Activated CD4-positive, CD25-positive, alpha-beta regulatory T cell (primary cell): ENCODE results near the gene NTRK1.

ENCODE experiments used
- DNase-seq, 4 experiments: peaks; one replicate each; lab custom pipeline; 2025; lab: John Stamatoyannopoulos, UW

The NTRK1 gene

DNA sequence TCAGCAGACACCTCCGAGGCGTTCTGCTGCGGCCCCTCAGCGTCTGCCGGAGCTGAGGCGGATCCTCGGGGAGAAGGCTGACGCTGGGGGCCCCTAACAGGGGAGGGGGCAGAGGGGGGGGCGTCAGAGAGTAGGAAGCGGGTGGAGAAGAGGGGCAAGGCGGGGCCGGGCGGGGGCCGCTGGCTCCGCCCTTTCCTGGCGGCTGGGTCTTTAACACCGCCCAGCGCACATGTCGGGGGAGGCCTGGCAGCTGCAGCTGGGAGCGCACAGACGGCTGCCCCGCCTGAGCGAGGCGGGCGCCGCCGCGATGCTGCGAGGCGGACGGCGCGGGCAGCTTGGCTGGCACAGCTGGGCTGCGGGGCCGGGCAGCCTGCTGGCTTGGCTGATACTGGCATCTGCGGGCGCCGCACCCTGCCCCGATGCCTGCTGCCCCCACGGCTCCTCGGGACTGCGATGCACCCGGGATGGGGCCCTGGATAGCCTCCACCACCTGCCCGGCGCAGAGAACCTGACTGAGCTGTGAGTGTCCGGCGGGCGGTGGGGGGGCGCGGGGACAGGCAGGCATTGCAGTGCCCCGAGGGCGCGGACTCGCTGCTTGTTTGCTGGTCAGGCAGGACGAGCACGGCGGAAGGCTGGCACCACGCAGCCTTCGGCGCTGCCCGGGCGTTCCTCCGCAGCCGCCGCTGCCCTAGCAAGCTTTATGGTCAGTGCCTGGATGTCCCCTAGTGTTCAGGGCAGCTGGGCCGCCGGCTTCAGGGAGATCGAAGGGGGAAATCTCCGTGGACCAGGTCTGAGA, at the start of gene NTRK1:
Gene NTRK1 (plus strand): TSS at position 238 of the 796 bp plus-strand sequence. CDS start 70 bp downstream, at position 308.
- peak in 3 of 4 experiments; percentile 13 to 28 (median 17) for DNase-seq

DNA sequence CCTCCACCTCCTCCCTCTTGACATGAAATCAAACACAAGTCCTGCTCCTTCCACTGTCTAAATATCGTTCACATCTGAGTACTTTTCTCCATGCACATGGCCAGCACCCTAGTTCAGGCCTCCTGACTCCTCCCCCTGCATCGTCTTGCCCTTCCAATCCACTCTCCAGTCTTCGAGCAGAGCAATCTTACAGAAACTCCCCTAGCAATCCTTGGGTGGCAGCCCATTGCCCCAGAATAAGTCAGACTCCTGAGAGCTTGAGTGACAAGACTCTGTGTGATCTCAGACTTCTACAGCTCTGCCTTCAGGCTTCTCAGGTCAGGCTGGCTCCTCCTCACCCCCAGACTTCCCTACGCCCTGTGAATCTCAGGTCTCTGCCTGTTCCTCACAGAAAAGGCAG, 49.5 kb upstream of the NTRK1 start:
- DNase-seq: no peak

DNA sequence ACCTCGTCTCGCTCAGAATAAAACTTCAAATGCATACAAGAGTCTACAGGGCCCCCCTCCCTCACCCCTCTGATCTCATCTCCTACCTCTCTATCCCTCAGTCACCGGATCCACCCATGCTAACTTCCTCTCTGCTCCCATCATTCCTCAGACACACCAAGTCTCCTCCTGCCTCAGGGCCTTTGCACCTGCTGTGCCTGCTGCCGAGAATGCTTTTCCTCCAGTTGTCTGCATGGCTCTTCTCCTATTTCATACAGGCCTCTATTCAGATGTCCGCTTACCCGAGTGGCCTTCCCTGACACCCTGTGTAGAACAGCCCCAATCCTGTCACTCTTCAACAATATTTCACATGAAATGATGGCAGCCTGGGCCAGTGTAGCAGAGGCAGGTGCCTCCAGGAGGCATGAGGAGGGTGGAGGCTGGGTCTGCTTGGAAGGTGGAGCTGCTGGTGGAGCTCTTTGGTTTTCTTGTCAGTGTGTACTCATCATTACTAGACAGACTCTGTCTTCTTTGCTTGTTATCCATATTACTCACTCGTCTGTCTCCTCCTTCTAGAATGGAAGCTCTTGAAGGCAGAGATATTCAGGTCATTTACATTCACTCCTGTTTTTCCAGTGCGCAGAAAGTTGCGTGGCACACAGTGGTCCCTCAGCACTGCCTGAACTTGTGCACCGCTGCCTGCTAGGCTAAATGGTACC, 48.2 kb upstream of the NTRK1 start:
- no peak for DNase-seq

DNA sequence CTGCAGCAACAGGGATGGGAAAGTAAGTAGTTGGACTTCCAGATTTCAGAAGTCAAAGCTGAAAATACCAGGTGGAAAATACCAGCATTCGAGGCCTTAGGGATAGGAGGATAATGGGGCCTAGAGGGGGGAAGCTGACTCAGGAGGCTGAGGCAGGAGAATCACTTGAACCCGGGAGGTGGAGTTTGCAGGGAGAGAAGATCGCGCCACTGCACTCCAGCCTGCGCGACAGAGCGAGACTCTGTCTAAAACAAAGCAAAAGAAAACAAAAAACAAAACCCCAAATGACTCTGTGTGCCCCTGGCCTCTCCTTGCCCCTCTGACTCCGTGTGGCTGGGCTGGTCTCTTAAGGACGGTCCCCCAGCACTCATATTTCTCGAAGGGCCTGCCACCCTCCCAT, 47.4 kb upstream of the NTRK1 start:
- no peak for DNase-seq

DNA sequence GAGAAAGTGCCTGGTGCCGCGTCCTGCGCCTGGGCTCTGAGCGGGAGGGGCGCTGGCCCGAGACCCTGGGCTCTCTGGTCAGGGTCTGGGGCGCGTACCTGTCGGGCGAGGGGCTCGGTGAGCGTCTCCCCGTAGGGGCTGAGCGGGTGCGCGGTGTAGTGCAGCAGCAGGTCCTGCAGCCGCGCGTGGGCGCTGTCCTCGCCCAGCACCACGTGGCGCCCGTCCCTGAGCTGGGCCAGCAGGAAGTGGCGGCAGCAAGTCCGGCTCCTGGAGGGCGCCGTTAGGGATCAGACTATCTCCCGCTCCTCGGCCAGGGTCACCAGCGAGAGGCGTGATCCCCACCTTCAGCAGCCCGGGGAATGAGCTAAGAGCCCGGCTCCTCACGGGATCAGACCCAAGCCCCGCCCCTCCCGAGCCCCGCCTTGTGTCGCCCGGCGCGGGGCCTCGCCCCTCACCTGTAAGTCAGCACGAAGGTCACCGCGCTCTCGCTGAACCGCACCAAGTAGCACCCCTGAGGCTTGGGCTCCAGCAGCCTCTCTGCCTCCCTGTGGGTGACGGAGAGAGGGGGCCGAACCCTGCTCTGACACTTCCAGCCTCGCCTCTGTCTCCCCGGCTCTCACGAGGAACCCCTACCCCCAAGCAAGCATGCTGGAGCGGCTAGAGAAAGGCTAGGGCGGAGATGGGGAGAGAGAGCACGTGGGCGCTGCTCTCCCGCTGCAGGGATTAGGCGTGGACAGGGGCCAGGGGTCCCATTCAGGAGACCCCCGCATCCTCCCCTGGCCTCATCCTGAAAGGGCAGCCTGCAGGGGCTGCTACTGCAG, 46.7 kb upstream of the NTRK1 start:
- peak; percentile 25 to 45 (median 38) for DNase-seq

DNA sequence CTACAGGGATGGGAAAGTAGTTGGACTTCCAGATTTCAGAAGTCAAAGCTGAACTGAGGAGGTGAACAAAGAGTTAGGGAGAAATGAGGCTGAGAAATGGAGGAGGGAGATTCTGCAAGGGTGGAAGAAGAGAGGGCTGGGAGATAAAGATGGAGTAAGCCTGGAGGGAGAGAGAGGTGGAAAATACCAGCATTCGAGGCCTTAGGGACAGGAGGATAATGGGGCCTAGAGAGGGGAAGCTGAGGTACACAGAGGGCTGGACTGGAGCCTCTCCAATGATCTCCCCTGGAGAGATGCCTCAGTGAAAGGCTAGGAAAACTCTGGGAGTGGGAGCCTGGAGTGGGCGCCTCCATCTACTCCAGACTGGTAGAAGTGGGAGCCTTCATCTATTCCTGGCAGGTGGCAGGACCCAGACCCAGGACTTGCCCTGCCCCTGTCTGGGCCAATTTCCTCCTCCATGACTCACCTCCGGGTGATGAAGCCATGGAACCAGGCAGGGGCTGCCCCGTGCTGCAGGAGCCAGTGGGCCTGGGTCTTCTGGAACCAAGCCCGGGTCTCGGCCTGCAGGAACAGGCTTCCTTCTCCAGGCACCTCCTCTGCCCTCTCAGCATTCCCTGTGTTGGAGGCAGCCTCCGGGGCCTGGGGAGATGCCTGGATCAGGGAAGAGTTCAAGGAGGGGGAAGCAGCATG, 45.9 kb upstream of the NTRK1 start:
- no peak for DNase-seq

DNA sequence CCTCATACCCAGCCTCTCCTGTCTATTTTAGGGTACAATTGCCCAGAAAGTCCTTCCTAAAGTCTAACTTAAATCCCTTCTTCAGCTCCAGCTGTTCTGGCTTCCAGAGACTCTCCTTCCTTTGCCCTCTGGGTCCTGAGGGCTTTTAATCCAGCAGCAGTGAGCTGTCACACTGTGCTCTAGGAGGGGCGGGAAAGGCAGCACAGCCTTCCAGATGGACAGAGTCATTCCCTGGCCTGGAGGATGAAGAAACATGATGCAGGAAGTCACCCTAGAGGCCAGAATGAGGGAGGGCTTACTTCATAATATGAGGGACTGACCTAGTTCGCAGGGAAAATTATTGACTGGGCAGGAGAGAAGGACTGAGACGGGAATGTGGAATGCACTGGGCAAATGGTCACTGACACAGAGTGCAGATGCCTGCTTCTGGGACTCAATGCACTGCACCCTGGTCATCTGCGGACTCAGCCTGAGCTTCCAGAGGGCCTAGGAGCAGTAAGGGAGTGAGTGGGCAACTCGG, 45.3 kb upstream of the NTRK1 start:
- no peak for DNase-seq

DNA sequence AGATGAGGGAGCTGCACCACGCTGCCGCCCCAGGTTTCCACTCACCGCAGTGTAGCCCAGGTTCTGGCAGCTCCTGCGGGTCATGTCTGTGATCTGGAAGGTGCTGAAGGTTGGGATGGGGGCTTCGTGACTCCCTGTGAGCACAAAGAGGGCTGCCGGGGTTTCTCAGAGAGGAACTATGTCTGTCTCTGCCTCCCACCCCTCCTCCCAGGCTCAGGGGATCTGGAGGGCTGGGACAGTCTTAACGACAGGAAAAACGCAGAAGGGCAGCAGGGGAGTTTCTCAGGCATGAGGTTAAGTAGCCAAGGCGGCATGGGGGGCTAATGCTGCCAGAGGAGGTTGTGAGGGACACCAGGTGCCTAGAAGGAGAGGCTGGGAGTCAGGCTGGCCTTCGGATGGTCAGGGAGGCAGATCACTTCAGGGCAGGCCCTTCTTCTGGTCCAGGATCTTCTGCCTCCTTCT, 44.7 kb upstream of the NTRK1 start:
- no peak for DNase-seq

DNA sequence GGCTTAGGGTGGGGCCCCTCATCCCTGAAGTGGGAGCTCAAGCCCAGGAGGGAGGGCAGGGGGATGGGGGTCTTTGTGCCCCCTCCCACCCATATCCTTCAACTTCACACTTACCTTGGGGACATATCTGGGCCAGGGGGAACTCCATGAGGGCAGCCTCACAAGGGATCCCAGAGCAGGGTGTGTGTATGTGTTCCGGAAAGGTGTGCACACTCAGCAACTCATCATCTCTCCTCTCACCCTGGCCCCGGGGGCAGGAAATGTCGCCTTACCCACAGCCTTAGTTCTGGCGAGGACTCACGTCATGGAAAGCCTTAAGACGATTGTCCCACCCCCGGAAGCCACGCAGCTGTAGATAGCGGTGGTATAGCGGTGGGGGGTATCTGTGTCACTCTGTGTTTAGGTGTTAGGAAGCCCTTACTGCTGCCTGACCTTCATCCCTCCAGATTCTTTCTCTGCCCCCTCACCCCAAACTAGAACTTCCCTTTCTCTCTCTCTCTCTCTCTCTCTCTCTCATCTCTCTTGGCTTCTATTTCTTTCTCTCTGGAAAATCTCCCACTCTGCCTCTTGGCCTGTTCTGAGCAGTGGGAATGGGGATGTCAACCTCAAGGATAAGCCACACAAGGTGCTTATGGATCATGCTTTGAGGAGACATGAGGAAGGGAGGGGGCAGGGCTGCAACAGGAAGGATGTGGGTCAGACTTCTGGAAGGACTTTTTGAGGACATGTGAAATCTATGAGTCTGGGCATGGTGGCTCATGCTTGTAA, 43.9 kb upstream of the NTRK1 start, which contains the start of gene SH2D2A:
Gene SH2D2A (minus strand): TSS at position 288 of the 768 bp plus-strand sequence. CDS start 140 bp downstream, at position 148.
- DNase-seq: peak; percentile 71 to 86 (median 81)

DNA sequence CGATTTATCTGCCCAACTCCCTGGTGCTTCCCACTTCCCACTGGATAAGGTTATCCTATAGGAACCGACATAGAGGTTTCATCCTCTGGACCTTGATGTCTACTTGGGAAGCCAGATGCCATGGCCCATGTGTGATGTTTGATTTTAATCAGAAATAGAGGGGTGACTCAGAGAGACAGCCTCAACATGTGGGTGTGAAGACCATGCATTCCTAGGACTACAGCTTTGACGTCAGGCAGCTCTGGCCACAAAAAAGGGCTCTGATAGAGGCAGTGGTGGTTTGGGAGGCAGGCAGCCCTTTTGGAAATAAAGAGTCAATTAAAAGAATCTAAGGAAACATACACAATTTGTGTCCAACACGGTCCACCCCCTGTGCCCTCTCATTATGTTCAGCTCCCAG, 38.9 kb upstream of the NTRK1 start:
- no peak for DNase-seq

DNA sequence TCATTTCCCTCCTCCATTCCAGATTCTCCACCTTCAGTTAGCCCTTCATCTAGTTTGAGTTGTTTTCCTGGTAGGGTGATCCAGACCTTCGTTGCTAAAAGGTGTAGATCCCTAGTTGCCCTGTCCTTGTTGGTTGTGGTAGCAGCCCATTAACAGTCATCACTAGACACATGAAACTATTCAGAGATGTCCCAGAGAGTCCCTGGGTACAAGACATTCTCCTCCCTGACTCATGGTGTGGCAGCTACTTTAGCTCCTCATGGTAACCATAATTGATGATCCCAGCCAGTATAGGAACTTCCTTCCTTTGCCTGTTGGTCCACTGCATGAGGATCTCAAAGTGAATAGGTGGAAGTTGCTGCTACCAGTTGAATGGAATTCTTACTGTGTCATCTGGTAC, 38.0 kb upstream of the NTRK1 start:
- no peak for DNase-seq

DNA sequence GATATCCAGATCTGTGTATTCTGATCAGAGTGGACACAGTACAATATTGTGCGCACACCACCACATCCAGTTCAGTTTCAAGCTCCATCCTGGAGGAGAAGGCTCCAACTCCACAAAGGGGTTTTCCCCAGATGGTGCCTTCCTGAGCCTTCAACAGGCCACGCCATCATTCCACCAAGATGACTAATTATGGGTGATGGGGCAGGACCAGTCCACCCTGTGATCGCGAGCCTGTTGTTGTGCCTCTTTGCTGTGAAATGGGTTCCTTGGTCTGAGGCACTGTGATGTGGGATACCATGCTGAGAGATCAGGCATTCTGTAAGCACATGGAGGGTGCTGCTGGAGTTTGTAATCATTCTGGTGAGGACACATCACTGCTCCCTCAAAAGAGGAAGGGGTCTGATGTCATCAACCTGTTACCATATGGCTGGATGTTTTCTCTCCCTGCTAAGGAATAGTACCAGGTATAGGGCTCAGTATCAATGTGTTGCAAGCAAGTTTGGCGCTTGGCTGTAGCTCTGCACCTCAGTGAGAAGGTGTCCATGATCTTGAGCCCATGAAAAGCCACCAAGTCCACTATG, 37.4 kb upstream of the NTRK1 start:
- DNase-seq: no peak

DNA sequence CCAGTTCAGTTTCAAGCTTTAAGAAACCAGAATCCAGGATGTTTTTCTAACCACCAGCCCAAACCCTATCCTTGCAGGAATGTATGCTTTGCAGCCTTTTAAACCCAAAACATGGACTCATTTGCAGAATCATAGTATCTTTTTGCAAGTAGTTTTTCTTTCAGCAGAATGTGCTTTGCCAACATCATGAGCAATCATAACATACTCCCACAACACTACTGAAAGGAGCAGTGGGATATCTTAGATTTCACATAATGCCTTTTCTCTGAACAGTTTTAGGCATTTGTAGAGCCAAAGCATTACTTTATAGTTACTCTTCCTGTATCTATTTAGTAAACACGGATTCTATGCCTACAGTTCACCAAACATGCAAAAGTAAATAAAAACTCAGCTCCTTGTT, 34.0 kb upstream of the NTRK1 start:
- DNase-seq: no peak

DNA sequence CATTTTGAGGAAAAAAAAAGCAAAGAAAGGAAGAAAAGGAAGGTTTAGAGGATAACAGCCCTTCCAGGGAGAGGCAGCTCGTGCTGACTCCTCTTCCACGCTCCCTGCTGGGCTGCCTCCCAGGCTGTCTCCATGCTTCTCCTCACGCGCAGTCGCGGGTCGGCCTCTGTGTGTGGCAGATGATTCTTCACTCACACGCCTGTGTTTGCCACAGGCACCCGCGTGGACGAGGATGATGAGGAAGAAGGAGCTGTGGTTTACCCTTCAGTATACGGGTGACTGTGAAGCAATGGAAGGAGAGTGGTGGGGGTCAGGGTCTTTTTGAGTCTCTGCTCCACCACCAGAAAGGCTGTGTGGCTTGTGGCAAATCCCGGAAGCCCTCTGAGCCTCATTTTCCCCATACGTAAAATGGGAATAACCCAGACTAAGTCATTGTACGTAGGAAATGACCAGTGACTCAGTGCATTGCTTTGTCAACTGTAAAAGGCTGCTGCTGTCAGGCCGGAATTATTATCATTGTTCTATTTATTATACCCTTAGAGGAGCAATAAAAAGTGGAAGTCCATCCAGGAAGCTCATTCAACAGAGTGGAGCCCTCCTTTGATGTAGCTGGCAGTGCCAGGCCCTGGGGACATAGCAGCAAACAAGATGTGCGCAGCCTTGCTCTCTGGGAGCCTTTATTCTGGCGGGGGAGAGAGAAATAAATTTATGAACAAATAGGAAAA, 32.1 kb upstream of the NTRK1 start:
- no peak for DNase-seq

DNA sequence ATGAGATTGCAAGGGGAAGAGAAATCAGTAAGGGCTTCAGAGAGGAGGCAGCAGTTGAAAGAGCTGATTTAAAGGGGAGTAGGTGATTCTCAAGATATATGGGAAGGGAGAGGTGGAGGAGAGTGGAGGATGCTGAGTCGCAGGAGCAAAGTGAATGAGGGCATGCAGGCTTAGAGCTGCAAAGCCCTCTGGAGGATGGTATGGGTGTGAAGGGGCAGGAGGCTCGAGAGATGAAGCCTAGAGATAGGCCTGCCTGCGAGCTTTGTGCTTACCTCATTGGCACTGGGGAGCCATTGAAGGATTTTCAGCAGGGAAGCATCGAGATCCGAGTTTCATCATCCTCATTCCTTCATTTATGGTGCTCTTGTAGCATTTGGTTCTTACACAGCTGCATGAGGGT, 28.2 kb upstream of the NTRK1 start:
- DNase-seq: no peak

DNA sequence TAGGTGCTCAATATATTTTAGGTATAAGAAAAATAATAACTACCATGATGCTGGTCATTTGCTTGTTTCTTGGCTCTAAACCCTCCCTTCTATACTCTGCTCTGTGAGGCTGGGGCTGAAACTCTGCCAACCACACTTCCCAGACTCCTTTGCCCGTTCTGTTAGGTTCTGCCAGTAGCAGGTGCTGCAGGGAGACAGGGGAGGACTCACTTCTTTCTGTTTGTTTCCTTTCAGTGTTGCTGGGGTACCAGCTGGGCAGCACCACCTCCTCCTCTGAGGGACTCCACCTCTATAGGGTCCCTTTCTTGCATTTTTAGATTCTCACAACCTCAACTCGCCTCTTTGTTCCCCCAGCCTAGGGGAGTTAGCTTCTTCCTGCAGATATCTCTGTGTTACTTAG, 27.1 kb upstream of the NTRK1 start:
- no peak for DNase-seq

DNA sequence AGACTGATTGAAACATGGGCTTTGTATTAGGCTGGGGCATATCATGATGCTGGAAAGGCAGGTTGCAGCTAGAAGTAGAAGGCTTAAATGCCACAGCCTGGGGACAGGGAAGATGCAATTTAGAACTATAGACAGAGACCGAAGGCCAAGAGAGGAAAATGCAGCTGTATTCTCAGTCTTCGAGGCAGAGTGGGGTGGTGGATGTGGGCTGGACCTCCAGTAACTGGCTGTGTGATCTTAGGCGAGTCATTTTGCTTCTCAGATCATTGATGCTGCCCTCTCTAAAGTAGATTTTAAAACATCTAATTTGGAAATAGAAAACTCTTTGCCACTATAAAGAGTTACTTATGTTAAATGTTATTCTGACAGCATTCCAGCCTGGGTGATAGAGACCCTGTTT, 26.3 kb upstream of the NTRK1 start:
- no peak for DNase-seq

DNA sequence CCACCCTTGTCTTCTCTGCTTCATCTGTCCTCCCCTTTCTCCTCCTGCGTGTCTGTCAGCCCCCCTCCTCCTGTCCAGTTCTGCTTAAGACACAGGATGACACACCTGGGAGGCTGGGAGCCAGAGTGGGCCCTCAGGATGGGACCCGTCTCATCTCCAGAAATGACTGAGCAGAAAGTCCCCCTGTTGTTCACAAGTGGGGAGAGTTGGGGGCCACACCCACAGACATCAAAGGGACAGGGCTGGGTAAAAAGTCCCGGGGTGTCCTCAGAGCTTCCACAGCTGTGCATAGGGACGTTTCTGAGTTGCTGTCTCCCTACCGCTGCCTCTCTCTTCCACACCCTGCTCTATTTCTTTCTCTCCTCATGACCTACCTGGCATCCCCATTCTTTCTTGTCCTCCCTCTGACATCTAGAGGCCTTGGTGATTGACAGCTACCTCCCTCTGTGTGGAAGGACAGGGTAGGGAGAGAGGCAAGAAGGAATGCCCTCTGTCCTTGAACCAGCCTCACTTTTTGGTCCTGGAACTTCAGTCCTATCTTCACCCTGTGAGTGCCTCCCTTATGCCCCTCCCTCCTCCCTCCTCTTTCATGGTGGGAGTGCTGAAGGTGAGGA, 24.5 kb upstream of the NTRK1 start:
- DNase-seq: no peak

DNA sequence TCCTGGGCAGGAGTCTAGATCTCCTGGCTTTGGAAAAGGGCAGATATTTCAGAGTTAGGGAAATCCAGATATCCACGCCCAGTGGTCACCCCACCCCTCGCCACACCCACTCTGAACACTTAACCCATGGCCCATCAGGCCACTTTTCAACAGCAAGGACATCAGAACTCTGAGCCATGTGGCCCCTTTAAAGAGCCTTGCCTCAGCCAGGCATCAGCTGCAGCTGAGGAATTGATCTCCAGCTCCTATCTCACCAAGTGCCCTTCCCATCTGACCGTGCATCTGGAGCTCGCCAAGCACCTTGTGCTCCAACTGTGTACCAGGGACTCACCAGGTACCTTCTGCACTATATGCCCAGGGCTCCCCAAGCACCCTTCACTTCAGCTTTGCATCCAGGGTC, 23.8 kb upstream of the NTRK1 start:
- DNase-seq: no peak
